GM21576 (cell line): ENCODE measurements around the gene SLCO3A1.
A peak's percentile ranks its signal among the peaks of the same experiment; 100 is the strongest.

Experiments used
- ATAC-seq: cut with Tn5 transposase; IDR thresholded peaks from one replicate; pipeline ENCODE4 v1.9.1; 2021; ENCODE audit warnings: mild to moderate bottlenecking, moderate library complexity; ENCODE audit not compliant: unreplicated experiment

Gene SLCO3A1

DNA sequence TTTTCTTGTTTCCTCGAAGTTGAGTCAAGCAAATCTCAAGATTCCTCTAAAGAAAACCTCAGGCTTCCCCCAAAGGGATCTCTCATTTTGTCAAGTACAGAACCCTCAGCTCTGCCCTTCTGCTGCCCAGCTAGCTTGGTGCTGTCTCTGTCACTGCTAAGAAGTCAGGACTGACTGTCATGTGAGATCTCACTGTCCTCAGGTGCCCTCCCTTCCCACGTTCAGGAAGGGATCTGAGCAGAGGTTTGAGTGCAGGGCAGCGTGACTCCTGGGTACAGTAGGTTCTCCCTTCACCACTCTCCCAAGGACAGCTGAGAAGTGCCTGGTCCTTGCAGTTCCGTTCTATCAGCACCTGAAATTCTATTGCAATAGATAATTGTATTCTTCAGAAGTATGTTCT lies 229.7 kb downstream of the SLCO3A1 start:
- ATAC-seq, result no peak

DNA sequence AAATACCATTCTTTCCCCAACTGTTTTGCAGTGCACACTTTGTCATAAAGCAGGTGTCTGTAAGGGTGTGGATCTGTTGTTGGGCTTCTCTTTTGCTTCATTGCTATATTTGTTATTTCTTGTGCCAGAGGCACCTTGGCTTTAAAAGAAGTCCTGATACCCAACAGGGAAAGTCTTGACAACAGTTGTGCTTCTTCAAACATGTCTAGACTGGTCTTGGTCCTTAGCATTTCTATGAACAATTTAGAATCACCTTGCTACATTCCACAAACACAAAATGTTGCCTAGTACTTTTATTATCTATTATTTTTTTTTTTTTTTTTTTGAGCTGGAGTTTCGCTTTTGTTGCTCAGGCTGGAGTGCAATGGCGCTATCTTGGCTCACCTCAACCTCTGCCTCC lies 233.7 kb downstream of the SLCO3A1 start:
- ATAC-seq, result no peak

DNA sequence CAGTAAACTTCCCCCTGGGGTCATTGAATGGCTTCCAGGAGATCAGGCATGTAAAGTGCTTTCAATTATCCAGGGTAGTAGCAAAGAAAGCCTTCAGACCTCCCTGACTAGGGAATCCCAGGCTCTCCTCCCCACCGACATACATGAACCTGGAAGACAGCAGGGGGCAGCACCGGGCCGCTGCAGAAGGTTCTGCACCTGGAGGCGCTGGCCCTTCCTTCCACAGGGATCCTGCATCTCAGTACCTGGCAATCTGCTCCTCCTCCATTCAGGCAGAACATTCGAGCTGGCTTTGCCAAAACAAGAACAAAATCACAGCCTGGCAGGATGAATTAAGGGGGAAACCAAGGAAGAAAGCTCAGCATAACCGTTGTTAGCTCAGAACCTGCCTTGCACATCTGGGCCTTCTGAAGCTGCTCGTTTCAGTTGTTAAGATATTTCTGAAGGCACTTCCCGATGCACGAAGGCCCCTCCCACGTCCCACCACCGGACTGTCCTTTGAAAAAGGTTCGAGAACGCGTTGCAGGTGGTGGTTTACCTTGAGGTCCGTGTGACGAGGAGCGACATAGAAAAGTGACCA lies 237.7 kb downstream of the SLCO3A1 start:
- no peak for ATAC-seq

DNA sequence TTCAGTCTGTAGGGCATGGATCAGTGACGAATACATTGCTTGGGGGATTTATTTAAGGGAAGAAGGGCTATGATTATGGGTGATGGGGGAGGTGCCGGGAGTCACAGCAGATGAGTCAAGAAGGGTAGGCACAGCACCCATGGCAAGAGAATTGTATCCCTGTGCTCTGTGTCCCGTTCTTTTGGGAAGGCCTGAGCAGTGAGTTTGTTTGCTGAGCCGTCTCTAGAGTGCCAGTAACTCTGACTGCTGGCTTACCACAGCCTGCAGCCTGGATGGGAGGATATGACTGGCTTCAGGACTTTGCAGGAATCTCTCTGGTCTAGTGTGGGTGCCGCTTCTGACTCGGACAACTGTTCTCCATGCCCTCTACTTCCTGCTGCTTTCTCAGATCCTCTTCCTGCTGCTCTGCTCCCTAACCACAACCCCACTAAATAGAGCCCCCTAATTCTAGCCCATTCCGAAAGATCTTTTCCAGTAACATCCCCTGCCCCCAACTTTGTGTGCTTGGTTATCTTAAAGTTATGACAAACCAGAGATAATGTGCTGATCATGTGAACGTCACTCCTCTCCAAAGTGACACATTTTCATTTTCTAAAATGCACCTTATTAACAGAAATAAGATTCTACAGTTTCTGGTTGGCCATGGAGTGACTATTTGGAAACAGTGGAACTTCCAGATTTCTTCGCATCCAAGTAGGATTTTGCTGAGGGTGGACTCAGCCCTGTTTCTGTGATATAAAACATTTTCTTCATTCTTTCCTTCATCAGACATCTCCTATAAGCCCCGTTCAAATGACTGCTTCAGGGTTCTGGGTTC lies 239.0 kb downstream of the SLCO3A1 start:
- ATAC-seq, result no peak

DNA sequence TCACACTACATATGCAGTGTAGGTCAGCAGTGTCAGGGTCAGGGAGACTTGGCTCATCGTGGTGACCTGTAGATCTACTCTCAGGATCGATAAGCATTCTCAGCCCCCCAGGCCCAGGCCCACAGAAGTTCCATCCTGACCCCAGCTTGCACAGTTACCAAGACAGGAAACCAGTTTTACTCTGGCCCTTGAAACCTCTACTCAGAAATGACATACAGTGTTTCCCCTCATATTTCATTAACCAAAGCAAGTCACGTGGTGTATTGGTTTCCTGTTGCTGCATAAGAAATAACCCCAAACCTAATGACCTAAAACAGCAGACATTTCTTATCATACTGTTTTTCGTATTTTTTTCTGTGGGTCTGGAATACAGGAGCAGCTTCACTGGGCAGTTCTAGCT lies 242.2 kb downstream of the SLCO3A1 start:
- ATAC-seq, result peak; percentile 82

DNA sequence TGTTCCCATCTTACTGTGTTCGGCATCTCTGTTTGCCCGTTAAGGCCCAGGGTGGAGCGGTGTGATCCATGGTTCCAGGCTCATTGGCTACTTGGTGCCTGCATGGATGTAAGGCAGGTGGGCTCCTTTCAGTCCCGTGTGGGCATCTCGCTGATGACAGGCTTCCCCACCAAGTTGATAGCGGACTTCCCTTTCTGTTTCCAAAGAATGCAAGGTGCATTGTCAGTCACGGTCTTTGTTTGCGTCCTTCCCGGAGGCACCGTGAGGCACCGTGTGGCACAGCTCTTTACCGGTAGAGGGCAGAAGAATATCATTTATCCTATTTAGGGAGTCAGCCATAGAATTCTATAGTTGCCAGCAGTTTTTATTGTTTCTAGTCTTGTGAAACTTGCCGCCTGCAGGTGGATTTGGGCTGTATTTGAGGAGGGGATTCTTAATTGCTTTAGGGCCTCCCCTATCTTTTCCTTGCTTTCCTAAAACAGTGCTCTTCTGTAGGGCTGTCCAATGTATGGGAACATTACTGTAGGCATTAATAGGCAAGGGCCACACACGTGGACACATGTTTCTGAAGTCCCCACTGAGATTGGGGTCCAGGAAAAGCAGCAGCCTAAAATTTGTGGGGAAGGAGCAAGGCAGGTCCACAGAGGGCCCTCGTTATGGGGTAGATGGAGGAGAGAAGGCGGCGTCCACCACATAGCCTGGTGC lies 244.1 kb downstream of the SLCO3A1 start:
- ATAC-seq, result peak; percentile 60

DNA sequence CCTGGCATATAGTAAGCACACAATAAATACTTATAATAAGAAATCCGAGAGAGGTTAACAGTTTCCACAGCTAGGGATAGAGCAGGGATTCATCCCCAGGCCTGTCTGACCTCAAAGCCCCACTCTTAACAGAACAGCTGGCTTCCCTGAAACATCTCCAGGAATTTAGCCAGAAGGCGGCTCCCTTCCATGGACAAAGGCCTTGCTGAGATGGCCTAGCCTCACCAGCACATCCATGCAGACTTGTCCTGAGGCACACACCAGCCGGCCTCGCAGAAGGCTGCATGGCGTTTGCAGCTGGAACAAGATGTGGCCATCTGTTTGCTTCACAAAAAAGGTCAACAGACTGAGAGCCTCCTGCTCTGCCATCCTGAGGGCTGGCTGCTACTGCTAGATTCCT lies 245.4 kb downstream of the SLCO3A1 start:
- no peak for ATAC-seq

DNA sequence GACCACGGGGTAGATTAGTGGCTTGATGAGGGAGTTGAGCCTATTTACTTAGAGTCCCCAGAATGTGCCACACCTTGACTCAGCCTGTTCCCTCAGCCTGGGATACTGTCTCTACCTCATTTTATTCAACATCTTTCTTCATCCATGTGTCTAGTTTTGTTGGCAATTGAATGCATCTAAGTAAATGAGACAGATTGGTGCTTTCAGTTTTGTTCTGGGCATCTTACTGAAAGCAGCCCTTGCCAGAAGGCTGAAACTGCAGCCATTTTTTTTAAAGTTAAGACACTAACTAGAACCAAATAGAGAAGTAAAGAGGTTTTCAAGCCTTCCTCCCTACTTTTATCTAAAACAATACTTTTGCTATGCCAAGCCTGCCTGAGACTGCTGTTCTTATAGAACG lies 246.8 kb downstream of the SLCO3A1 start:
- ATAC-seq, result no peak

DNA sequence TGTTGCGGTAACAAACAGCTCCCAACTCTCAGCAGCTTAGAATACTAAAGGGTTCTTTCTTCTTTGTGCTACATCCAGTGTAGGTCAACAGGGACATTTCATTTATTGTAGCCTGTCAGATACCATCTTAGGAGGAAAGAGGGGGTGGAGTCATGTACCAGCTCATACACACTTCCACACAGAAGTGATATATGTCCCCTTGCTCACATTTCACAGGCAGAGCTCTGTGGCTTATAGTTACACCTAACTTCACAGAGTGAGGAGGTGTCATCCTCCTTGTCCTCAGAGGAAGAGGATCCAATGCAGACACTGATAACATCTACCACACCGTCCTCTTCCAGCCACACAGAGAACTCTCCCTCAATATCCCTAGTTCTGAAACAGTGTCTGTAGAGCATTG lies 247.2 kb downstream of the SLCO3A1 start:
- no peak for ATAC-seq

DNA sequence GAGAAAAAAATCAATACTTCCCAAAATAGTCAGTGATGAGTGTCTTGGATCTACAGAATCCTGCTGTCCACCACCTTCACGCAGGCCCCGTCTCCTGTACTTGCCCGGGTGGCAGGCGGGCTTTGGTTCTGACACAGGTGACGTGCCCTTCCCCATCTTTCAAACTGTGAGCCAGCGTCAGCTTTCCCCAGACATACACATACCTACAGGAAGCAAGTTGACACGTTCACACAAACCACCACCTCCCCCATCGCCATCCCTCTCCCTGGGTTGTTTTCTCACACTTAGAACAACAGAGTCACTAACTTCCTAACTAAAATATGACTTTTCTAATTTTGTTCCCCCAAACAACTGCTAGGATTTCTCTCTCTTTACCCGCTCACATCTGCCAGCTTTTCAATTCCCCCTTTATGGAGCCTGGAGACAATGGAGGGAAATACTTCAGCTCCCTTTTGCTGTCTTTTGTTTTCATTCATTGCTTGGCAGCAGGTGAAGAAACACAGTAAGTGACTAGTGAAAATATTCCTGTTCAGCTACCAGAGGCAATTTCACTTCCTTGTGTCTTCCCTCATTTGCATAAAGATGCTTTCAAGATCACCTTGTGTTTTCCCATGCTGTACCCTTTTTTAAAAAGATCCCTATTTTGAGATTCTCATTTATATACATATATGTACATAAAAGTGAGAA lies 248.3 kb downstream of the SLCO3A1 start:
- ATAC-seq, result peak; percentile 52

DNA sequence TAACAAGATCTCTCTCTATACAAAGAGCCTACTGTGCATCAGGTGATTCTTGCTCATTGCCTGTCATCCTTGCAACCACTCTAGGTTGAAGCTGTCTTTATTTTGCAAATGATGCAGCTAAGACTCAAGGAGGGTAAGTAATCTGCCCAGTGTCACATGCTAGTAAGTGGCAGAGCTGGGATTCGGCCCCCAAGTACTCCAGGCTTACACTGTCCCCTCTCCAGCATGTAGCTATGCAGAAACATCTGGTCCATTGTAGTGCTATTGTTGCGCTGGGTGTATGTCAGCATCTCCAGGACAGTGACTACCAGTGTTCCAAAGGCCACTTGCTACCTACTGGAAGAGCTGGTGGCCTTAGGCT lies 248.9 kb downstream of the SLCO3A1 start:
- ATAC-seq, result peak; percentile 24

DNA sequence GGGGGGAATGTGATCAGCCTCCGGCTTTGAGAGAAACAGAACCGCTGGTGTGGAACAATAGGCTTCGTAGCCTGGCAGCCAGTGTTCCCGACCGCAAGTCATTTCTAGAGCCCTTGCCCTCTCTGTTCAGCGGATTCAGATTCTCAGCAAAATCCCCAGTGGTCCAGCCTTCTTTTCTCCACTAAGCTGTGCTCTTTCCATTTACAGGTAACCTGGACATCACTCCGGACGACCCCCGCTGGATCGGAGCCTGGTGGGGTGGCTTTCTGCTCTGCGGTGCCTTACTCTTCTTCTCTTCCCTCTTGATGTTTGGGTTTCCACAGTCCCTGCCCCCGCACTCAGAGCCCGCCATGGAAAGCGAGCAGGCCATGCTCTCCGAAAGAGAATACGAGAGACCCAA lies 250.6 kb downstream of the SLCO3A1 start:
- ATAC-seq, result no peak

DNA sequence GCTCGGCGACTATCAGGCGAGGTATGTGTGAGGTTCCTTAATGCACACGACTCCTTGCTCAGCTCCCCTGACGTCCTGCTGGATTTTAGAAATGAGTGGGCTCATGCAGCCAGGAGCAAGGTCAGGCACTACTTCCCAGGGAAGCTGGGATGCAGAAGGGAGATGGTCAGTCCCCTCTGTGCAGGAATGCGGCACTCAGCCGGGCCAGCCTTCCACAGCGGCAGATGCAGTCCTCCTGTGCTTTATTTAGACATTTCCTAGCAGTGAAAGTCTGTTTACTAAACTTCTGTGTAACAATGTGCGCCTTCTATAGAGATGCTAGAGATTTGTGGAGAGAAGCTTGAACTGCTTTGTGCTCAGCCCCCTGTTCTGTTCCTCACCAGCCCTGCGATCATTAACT lies 252.1 kb downstream of the SLCO3A1 start:
- ATAC-seq, result no peak

DNA sequence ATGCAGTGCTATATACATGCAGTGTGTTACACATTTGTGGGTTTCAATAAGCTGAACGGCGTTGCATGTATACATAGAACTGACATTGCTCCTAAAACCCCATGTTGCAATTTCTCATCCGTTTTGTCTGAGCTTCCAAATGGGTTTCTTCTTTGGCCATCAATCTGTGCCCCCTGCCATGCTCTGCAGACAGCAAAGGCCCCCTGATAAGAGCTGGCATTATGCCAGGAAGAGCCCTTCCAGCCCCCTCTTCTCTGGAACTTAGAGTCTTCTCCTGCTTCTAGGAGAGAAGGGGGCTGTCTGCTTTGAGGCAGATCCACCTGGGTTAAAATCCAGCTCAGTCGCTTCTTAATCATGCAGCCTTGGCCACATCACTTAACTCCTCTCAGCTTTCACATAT lies 254.0 kb downstream of the SLCO3A1 start:
- ATAC-seq, result no peak

DNA sequence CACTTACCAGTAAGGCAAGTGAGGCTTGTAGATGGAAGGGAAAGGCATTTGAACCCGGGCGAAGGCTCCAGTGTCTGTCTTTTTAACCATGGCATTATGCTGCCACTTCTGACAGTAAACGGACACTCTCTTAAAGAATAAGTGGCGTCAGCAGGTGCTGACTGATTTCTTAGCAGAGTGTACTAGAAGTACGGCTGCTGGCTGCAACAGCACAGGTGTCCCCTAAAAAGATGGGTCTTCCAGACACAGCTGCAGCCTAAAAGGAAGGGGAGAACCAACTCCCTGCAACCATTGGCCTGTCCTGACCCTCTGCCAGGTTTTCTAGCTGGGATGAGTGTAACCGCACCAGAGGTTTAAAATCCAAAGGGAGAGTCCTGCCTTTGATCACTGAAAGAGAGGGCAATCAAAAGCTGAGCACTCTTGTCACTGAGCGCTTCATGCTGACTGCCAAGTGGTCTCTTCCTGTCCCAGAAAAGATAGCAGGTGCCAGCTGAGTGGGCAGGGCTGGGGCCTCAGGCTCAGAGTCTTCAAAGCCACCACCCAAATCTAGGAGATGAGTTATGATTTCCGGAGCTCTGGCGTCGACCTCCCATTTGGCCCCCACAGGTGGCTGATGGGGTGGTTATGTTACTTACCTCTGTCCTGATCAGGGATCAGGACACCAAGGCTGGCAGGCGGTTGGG lies 255.8 kb downstream of the SLCO3A1 start:
- no peak for ATAC-seq

DNA sequence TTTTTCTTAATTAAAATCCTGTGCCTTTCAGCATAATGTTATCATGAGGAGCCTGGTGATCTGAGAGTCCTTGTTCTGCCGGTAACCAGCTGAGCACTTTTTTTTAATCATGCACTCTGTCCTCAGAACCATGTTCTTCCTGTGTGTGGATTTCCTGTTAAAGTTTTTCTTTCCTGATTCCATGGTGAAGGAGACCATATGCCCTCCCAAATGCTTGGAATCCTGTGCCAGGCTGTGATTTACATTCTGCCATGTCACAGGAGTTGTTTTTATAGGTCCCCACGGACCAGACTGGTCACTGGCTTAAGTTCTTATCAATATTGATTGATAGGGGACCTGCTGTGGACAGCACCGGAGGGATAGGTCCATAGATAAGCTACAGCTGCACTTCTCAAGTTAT lies 257.8 kb downstream of the SLCO3A1 start:
- no peak for ATAC-seq

DNA sequence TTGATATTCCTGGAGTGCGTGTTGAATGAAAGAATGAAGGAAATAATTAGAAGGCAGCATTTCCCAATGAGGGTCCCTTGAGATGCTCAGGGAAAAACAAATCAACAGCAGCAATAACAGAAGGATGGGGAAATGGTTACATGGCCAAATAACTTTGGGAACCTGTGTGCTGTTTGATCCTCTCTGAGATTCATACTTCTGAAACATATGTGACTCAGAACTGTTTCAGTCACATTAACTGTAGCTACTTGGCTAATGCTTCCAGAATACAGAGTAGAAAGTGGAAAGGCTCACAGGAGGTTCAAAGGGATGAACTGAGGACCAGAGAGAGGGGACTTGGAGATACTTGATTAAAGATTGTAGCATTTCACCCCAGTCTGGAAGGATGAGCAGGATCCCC lies 258.2 kb downstream of the SLCO3A1 start:
- ATAC-seq, result no peak

DNA sequence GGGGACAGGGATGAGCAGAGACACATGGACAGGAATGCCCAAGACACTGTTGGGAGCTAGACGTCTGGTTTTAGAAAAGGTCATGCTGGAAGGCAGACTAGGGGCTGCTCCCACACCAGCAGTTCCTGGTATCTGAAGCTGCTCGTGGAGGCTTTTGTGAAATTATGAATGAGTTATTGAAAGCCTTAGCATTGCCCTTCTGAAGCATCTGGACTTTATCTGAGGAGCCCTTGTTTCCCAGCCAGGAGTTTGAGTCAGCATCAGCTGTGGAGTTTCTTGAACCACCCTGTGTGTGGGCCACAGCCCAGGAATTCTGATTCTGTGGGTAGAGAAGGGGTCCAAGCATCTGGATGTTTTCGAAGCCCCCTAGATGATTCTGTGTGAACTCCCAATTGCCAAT lies 258.7 kb downstream of the SLCO3A1 start:
- no peak for ATAC-seq

DNA sequence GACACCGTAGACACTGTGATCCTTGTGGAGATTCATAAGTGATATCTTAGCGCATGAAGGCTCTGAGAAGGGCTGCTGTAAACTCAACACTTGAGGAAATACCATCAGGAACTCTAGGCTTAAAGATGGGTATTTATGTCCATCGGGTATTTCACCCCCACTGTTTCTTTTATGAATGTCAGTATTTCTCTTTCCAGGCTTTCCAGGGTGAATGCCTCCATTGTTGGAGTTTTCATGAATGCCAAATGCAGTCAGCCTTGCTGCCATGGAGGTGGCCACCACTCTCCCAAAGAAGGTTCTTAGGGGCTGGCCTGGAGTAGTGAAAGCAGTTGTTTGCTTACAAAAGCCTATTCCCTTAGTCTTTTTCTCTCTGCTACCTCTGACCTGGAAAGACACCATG lies 259.2 kb downstream of the SLCO3A1 start:
- no peak for ATAC-seq

DNA sequence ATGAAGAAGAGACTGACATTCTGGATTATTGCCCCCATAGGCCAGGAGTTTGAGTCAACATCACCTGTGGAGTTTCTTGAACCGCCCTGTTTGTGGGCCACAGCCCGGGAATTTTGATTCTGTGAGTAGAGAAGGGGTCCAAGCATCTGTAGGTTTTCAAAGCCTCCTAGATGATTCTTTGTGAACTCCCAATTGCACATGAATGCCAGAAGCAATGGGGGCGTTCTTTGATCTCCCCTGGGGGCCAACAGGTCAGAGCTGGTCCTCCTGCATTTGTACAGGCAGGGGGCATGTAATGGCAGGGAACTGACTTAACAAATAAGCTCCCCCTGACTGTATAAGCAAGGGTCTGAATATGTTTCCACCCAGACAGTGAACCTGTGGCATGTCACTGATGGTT lies 260.3 kb downstream of the SLCO3A1 start:
- no peak for ATAC-seq

DNA sequence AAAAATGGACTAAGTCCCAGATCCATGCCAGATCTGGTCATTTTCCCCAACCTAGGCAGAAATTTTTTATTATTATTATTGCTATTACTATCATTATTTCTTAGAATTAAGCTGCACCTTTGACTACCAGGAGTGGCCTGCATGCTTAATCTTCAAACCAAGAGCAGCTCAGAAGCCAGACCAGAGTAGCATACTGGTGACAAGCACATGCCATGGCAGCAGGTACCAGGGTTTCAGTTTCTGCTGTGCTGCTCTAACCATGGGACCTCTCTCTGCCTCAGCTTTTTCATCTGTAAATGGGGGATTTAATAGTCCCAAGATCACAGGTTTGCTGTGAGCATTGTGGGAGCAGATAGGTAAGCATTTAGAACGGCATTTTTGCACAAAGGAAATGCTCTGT lies 262.3 kb downstream of the SLCO3A1 start:
- ATAC-seq, result peak; percentile 51
